Retinal pigment epithelial cell (primary cell): ENCODE measurements around the gene ABHD2.
"Not testable (repeated sequence)": the region's sequence is repeated elsewhere in the genome, so short reads cannot be mapped to it uniquely, and the experiment has no call there.

ENCODE experiments used
- DNase-seq: peaks from one replicate; pipeline ENCODE4 v3.0.0-alpha.2; 2010; ENCODE audit warnings: low read depth
- H3K4me3 ChIP-seq: 2 replicates; pipeline ENCODE4 v1.5.1; 2011; ENCODE audit warnings: mild to moderate bottlenecking, low read length, control low read depth, moderate library complexity
- CTCF ChIP-seq: conservative IDR thresholded peaks from 2 replicates; pipeline ENCODE4 v1.5.1; 2011; ENCODE audit warnings: low read depth, low read length, control low read depth, inconsistent platforms

Gene ABHD2

GRCh38 chr15:89116404-89116803 is 28.1 kb downstream of the ABHD2 start:
- H3K4me3 ChIP-seq = no peak overlapping the region
- no peak for DNase-seq
- no peak for TF ChIP-seq CTCF

GRCh38 chr15:89117790-89118189 is 29.5 kb downstream of the ABHD2 start:
- DNase-seq = no peak
- no peak overlapping the region for H3K4me3 ChIP-seq
- no peak for TF ChIP-seq CTCF

GRCh38 chr15:89118481-89118989 is 30.3 kb downstream of the ABHD2 start:
- DNase-seq = no peak
- no peak for TF ChIP-seq CTCF
- no peak overlapping the region for H3K4me3 ChIP-seq

GRCh38 chr15:89119489-89120478 is 31.5 kb downstream of the ABHD2 start:
- no peak for TF ChIP-seq CTCF
- DNase-seq = peak; percentile 42

GRCh38 chr15:89120479-89121000 is 32.3 kb downstream of the ABHD2 start:
- H3K4me3 ChIP-seq, DNase-seq: not testable (repeated sequence)

More at GRCh38 chr15:89119489-89120478, 31.5 kb downstream of the ABHD2 start:
- no peak overlapping the region for H3K4me3 ChIP-seq

- no peak for TF ChIP-seq CTCF
- DNase-seq = no peak
- no peak overlapping the region for H3K4me3 ChIP-seq
Measured at GRCh38 chr15:89121414-89121813, 33.2 kb downstream of the ABHD2 start.

- no peak for TF ChIP-seq CTCF
- no peak for DNase-seq
- no peak overlapping the region for H3K4me3 ChIP-seq
Measured at GRCh38 chr15:89122505-89123180, 34.4 kb downstream of the ABHD2 start.
